ENCODE data around the gene LRP1B.

- TF ChIP-seq POLR2A (IDR thresholded peaks at IDR 0.05) (no peak), CTCF (IDR thresholded peaks at IDR 0.05) (no peak)
These were observed 1530.7 kb downstream of the LRP1B start for GRCh38 chr2:140600116-140600515.
